B cell (primary cell): Measurements from ENCODE around the gene AURKA. TPM values are rescaled to one million over a fixed set of nuclear protein-coding genes. Genes with fewer than 3 reads are reported as not detected.

Source experiments
- ATAC-seq: fragments of 200-7000 bp; cut with Tn5 transposase; one replicate; pipeline ENCODE4 v1.10.0; 2021; ENCODE audit warnings: low read depth, mild to moderate bottlenecking, moderate number of reproducible peaks, moderate library complexity
- CTCF ChIA-PET: fragments of 350-600 bp; sonication (Branson Sonifier 250); formaldehyde crosslinking; loops from one replicate; lab custom pipeline; 2021; ENCODE audit warnings: antibody characterized with exemption, inconsistent platforms; lab: Charles Lee
- POLR2A ChIA-PET: fragments of 350-600 bp; sonication (Branson Sonifier 250); formaldehyde crosslinking; loops from one replicate; lab custom pipeline; 2021; ENCODE audit warnings: antibody characterized with exemption; lab: Charles Lee
- DNase-seq: peaks from one replicate; pipeline ENCODE4 v3.0.0; 2013
- H2AFZ ChIP-seq: 2 replicates; pipeline ENCODE4 v1.6.1; 2012; ENCODE audit warnings: mild to moderate bottlenecking, low read depth, low read length; ENCODE audit not compliant: insufficient read depth, poor library complexity, severe bottlenecking
- H3K27ac ChIP-seq, 2 donors: 1 replicate in 1 of 2; 2 replicates in 1 of 2; pipeline ENCODE4 v1.5.1; 2012 to 2013; ENCODE audit warnings: low read length in 2 of 2, mild to moderate bottlenecking in 2 of 2, moderate library complexity in 1 of 2
- H3K27me3 ChIP-seq, 4 experiments: fragments of 200-600 bp in 1 of 4; sonication (generic) in 1 of 4; replicated peaks in 1 of 4; 1 replicate in 2 of 4; 2 replicates in 2 of 4; pipeline versions ENCODE4 v1.6.1 to v1.7.0; 2013 to 2016; ENCODE audit warnings: low read length in 3 of 4, mild to moderate bottlenecking in 2 of 4, mixed read lengths in 1 of 4, moderate library complexity in 1 of 4; ENCODE audit not compliant: insufficient read depth in 4 of 4, control insufficient read depth in 3 of 4; ENCODE audit errors: control extremely low read depth in 1 of 4
- H3K36me3 ChIP-seq, 2 experiments: replicated peaks in 1 of 2; 1 replicate in 1 of 2; 2 replicates in 1 of 2; pipeline versions ENCODE4 v1.6.1 to v1.7.1; 2013; ENCODE audit warnings: low read length in 1 of 2; ENCODE audit not compliant: insufficient read depth in 2 of 2, control insufficient read depth in 1 of 2; ENCODE audit errors: control extremely low read depth in 1 of 2, extremely low read depth in 1 of 2
- H3K4me1 ChIP-seq, 2 donors: fragments of 200-600 bp in 1 of 2; sonication (generic) in 1 of 2; 1 replicate in 1 of 2; 2 replicates in 1 of 2; pipeline versions ENCODE4 v1.5.1 to v1.6.1; 2013 to 2017; ENCODE audit warnings: low read length in 2 of 2; ENCODE audit not compliant: control insufficient read depth in 2 of 2, insufficient read depth in 2 of 2
- H3K4me2 ChIP-seq: replicated peaks from 2 replicates; pipeline ENCODE3; 2012; ENCODE audit warnings: mild to moderate bottlenecking, low read depth, low read length; ENCODE audit not compliant: poor library complexity, severe bottlenecking
- H3K4me3 ChIP-seq, 5 experiments: fragments of 200-600 bp in 1 of 5; sonication (generic) in 1 of 5; 1 replicate in 3 of 5; 2 replicates in 2 of 5; pipeline versions ENCODE4 v1.5.1 to v1.7.0; 2011 to 2016; ENCODE audit warnings: low read length in 4 of 5, mild to moderate bottlenecking in 4 of 5, low read depth in 2 of 5, control low read depth in 1 of 5, moderate library complexity in 1 of 5; ENCODE audit not compliant: insufficient read depth in 1 of 5; ENCODE audit errors: control extremely low read depth in 1 of 5, extremely low read depth in 1 of 5
- H3K79me2 ChIP-seq: fragments of 200-600 bp; sonication (generic); one replicate; pipeline ENCODE4 v1.6.0; 2016; ENCODE audit warnings: low read length; ENCODE audit not compliant: control insufficient read depth, insufficient read depth
- H3K9ac ChIP-seq: fragments of 200-600 bp; sonication (generic); 2 replicates; pipeline ENCODE4 v1.6.1; 2017; ENCODE audit warnings: mild to moderate bottlenecking, low read length, moderate library complexity
- H3K9me3 ChIP-seq, 3 donors: one replicate each; pipeline versions ENCODE4 v1.6.1 to v1.7.1; 2013; ENCODE audit warnings: low read length in 2 of 3; ENCODE audit not compliant: control insufficient read depth in 2 of 3, insufficient read depth in 1 of 3; ENCODE audit errors: control extremely low read depth in 1 of 3
- H4K20me1 ChIP-seq: 2 replicates; pipeline ENCODE4 v1.6.0; 2012; ENCODE audit warnings: mild to moderate bottlenecking, low read length; ENCODE audit not compliant: insufficient read depth, control insufficient read depth, poor library complexity, severe bottlenecking
- H3K27ac Mint-ChIP-seq: one replicate; pipeline ENCODE4 v1.8.0; 2021; ENCODE audit warnings: mixed read lengths
- H3K27me3 Mint-ChIP-seq: one replicate; pipeline ENCODE4 v1.8.0; 2021; ENCODE audit warnings: mixed read lengths
- H3K4me1 Mint-ChIP-seq: one replicate; pipeline ENCODE4 v1.8.0; 2021; ENCODE audit warnings: mixed read lengths
- H3K4me3 Mint-ChIP-seq: one replicate; pipeline ENCODE4 v1.8.0; 2021; ENCODE audit warnings: mixed read lengths
- H3K9me3 Mint-ChIP-seq: one replicate; pipeline ENCODE4 v1.8.0; 2022; ENCODE audit warnings: mixed read lengths; ENCODE audit not compliant: insufficient read depth
- EZH2 ChIP-seq: IDR thresholded peaks from 2 replicates; pipeline ENCODE4 v1.6.1; 2012; ENCODE audit warnings: borderline replicate concordance, low read depth, mild to moderate bottlenecking, moderate library complexity, low read length; ENCODE audit not compliant: insufficient read depth, poor library complexity, severe bottlenecking
- WGBS: methylation state at CpG from one replicate; pipeline ENCODE4 v1.1.5; 2013; ENCODE audit warnings: missing lambda C conversion rate; ENCODE audit not compliant: insufficient coverage; 5-methylcytosine and 5-hydroxymethylcytosine counted together
- intact Hi-C: fragments of 100-400 bp; cut with micrococcal nuclease; formaldehyde crosslinking; loops from one replicate; pipeline ENCODE4 v1.10.0; 2022
- polyA plus RNA-seq: library from polyadenylated mRNA; depleted of rRNA; stranded (reverse); fragments of >200 nt; gene quantifications from 2 replicates; pipeline ENCODE4 v1.2.3, GENCODE V29; 2012
- total RNA-seq, 2 donors: library from RNA; stranded (reverse); fragments of 120-200 nt in 1 of 2; gene quantifications; 1 replicate in 1 of 2; 2 replicates in 1 of 2; pipeline versions ENCODE4 v1.2.3 to v1.2.4, GENCODE V29; 2013 to 2022
- TF ChIP-seq, protein P1 (sequence below): fragments of 200-600 bp; IDR thresholded peaks from one replicate; pipeline ENCODE4 v1.8.0; 2022; ENCODE audit warnings: antibody characterized with exemption, mild to moderate bottlenecking

AURKA gene
- total and polyA plus RNA-seq, 2 donors (not counting 1 experiment from before 2014, with no cell fraction given) = 0.86 to 3.9 TPM

DNA sequence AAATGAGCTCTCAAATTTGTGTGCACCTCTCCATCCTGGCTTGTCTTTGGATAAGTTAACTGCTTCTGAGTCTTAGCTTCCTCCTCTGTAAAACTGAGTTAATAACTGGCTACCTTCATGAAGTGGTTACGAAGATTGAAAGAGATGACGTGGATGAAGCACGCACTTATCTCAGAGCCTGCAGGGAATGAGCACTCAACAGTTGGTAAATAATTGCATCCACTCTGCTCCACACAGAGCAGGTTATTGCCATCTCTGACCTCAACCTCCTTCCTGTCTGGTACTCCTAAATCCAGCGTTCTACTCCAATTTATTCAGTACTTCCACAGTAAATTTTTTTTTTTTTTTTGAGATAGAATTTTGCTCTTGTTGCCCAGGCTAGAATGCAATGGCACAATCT, 6.9 kb downstream of the AURKA start:
- Mint-ChIP-seq H3K27ac (no peak overlapping the region), H3K4me1 (no peaks in the 10 kb centered on the region), H3K9me3 (no peaks in the 10 kb centered on the region), H3K4me3 (no peak overlapping the region), H3K27me3 (no peaks in the 10 kb centered on the region)
- no peak for ATAC-seq
- intact Hi-C loops = no loop called here
- WGBS = 100% methylated on average over 3 of the region's 4 CpGs
- Histone ChIP-seq H3K4me1 (no peaks in the 10 kb centered on the region), H3K79me2 (peaks cover 23% of the 10 kb centered on the region), H3K27me3 (no peaks in the 10 kb centered on the region), H4K20me1 (no peaks in the 10 kb centered on the region), H3K4me3 (no peak overlapping the region), H3K9me3 (no peaks in the 10 kb centered on the region), H2AFZ (no peak overlapping the region), H3K36me3 (peaks cover 0 to 2% of the 10 kb centered on the region in 2 experiments), H3K9ac (no peak overlapping the region), H3K27ac (no peak overlapping the region), H3K4me2 (no peak overlapping the region)
- TF ChIP-seq, protein P1, sequence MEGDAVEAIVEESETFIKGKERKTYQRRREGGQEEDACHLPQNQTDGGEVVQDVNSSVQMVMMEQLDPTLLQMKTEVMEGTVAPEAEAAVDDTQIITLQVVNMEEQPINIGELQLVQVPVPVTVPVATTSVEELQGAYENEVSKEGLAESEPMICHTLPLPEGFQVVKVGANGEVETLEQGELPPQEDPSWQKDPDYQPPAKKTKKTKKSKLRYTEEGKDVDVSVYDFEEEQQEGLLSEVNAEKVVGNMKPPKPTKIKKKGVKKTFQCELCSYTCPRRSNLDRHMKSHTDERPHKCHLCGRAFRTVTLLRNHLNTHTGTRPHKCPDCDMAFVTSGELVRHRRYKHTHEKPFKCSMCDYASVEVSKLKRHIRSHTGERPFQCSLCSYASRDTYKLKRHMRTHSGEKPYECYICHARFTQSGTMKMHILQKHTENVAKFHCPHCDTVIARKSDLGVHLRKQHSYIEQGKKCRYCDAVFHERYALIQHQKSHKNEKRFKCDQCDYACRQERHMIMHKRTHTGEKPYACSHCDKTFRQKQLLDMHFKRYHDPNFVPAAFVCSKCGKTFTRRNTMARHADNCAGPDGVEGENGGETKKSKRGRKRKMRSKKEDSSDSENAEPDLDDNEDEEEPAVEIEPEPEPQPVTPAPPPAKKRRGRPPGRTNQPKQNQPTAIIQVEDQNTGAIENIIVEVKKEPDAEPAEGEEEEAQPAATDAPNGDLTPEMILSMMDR = no peak
- TF ChIP-seq EZH2 = no peak
- ChIA-PET CTCF (no interaction called here), POLR2A (no interaction called here)
- DNase-seq = no peak

GRCh38 chr20:56383334-56383733, 8.7 kb downstream of the AURKA start:
- Histone ChIP-seq H3K27ac (no peak overlapping the region), H3K4me2 (no peak overlapping the region), H3K9me3 (no peaks in the 10 kb centered on the region), H3K9ac (no peak overlapping the region), H3K36me3 (peaks cover under 1 to 2% of the 10 kb centered on the region in 2 experiments), H2AFZ (no peak overlapping the region), H3K4me1 (no peaks in the 10 kb centered on the region), H4K20me1 (no peaks in the 10 kb centered on the region), H3K79me2 (peaks cover 11% of the 10 kb centered on the region), H3K4me3 (no peak overlapping the region), H3K27me3 (no peaks in the 10 kb centered on the region)
- POLR2A ChIA-PET = no interaction called here
- H3K4me1 Mint-ChIP-seq = no peaks in the 10 kb centered on the region
- no peak overlapping the region for H3K27ac Mint-ChIP-seq
- DNase-seq = no peak
- TF ChIP-seq EZH2 = no peak
- TF ChIP-seq, protein P1 = no peak
- no peak overlapping the region for H3K4me3 Mint-ChIP-seq
- intact Hi-C loops = no loop called here
- CTCF ChIA-PET = no interaction called here
- no peaks in the 10 kb centered on the region for H3K27me3 Mint-ChIP-seq
- 99% methylated on average over 8 of the region's 8 CpGs for WGBS
- ATAC-seq = no peak
- H3K9me3 Mint-ChIP-seq = no peaks in the 10 kb centered on the region
